ENCODE measurements around the gene B4GALT5.

Gene B4GALT5

GRCh38 chr20:49749625-49750024 is 35.9 kb upstream of the B4GALT5 start:
- Histone ChIP-seq H3K27me3 (no peaks in the 10 kb centered on the region), H3K9me3 (no peaks in the 10 kb centered on the region), H3K36me3 (no peaks in the 10 kb centered on the region), H3K4me3 (ENCODE audit: low read depth, low read length) (no peak overlapping the region), H3K4me1 (peaks cover 14% of the 10 kb centered on the region)
- DNase-seq = no peak
- no peak for TF ChIP-seq CTCF (IDR thresholded peaks at IDR 0.05; ENCODE audit: low read depth, low read length)

GRCh38 chr20:49748525-49748838 is 34.8 kb upstream of the B4GALT5 start:
- no peaks in the 10 kb centered on the region for H3K27me3 ChIP-seq
- no peaks in the 10 kb centered on the region for H3K36me3 ChIP-seq
- H3K4me1 ChIP-seq = peaks cover 14% of the 10 kb centered on the region
- DNase-seq = no peak
- TF ChIP-seq CTCF (IDR thresholded peaks at IDR 0.05; ENCODE audit: low read depth, low read length) = no peak
- H3K9me3 ChIP-seq = no peaks in the 10 kb centered on the region
- no peak overlapping the region for H3K4me3 ChIP-seq (ENCODE audit: low read depth, low read length)

GRCh38 chr20:49747707-49748524 is 34.2 kb upstream of the B4GALT5 start:
- Histone ChIP-seq H3K4me1 (peaks cover 14% of the 10 kb centered on the region), H3K9me3 (no peaks in the 10 kb centered on the region), H3K4me3 (ENCODE audit: low read depth, low read length) (no peak overlapping the region), H3K36me3 (no peaks in the 10 kb centered on the region), H3K27me3 (no peaks in the 10 kb centered on the region)
- no peak for TF ChIP-seq CTCF (IDR thresholded peaks at IDR 0.05; ENCODE audit: low read depth, low read length)
- DNase-seq = peak; percentile 70

- Histone ChIP-seq H3K36me3 (no peaks in the 10 kb centered on the region), H3K4me1 (peaks cover 6% of the 10 kb centered on the region), H3K9me3 (no peaks in the 10 kb centered on the region), H3K4me3 (ENCODE audit: low read depth, low read length) (no peak overlapping the region), H3K27me3 (no peaks in the 10 kb centered on the region)
- TF ChIP-seq CTCF (IDR thresholded peaks at IDR 0.05; ENCODE audit: low read depth, low read length) = no peak
- no peak for DNase-seq
Observed at GRCh38 chr20:49742948-49743347, 29.3 kb upstream of the B4GALT5 start.

GRCh38 chr20:49741977-49742376 is 28.3 kb upstream of the B4GALT5 start:
- no peak overlapping the region for H3K4me3 ChIP-seq (ENCODE audit: low read depth, low read length)
- DNase-seq = no peak
- H3K4me1 ChIP-seq = no peaks in the 10 kb centered on the region
- no peaks in the 10 kb centered on the region for H3K27me3 ChIP-seq
- TF ChIP-seq CTCF (IDR thresholded peaks at IDR 0.05; ENCODE audit: low read depth, low read length) = no peak
- no peaks in the 10 kb centered on the region for H3K9me3 ChIP-seq
- H3K36me3 ChIP-seq = no peaks in the 10 kb centered on the region

GRCh38 chr20:49740807-49741206 is 27.1 kb upstream of the B4GALT5 start:
- Histone ChIP-seq H3K36me3 (no peaks in the 10 kb centered on the region), H3K9me3 (no peaks in the 10 kb centered on the region), H3K4me3 (ENCODE audit: low read depth, low read length) (no peak overlapping the region), H3K4me1 (no peaks in the 10 kb centered on the region), H3K27me3 (no peaks in the 10 kb centered on the region)
- no peak for DNase-seq
- no peak for TF ChIP-seq CTCF (IDR thresholded peaks at IDR 0.05; ENCODE audit: low read depth, low read length)

Measured in BE2C (cell line).